Stimulated activated CD8-positive, alpha-beta memory T cell treated with anti-CD3 and anti-CD28 coated beads, Interleukin-12 subunit alpha, Interleukin-12 subunit beta, amount 100 ng/mL, for 24 hours (primary cell): ENCODE data around the gene CDS1.
"Not testable (repeated sequence)": the region's sequence is repeated elsewhere in the genome, so short reads cannot be mapped to it uniquely, and the experiment has no call there.

Source experiments
- DNase-seq: peaks from one replicate; pipeline ENCODE4 v3.0.0-alpha.2; 2020; ENCODE audit errors: extremely low read depth

The CDS1 gene

GRCh38 chr4:84611531-84611930, 28.6 kb downstream of the CDS1 start:
- no peak for DNase-seq

GRCh38 chr4:84614891-84615290, 32.0 kb downstream of the CDS1 start:
- DNase-seq: no peak

GRCh38 chr4:84615355-84615754, 32.4 kb downstream of the CDS1 start:
- no peak for DNase-seq

- no peak for DNase-seq
Measured at GRCh38 chr4:84622959-84623358, 40.0 kb downstream of the CDS1 start.

- no peak for DNase-seq
Measured at GRCh38 chr4:84623661-84624060, 40.7 kb downstream of the CDS1 start.

GRCh38 chr4:84626673-84627072, 43.7 kb downstream of the CDS1 start:
- no peak for DNase-seq

GRCh38 chr4:84631573-84631972, 48.6 kb downstream of the CDS1 start:
- no peak for DNase-seq

- no peak for DNase-seq
Measured at GRCh38 chr4:84632092-84632491, 49.2 kb downstream of the CDS1 start.

- DNase-seq: no peak
Measured at GRCh38 chr4:84634961-84635360, 52.0 kb downstream of the CDS1 start.

- no peak for DNase-seq
Measured at GRCh38 chr4:84638092-84638491, 55.2 kb downstream of the CDS1 start.

GRCh38 chr4:84639145-84639544, 56.2 kb downstream of the CDS1 start:
- DNase-seq: no peak

GRCh38 chr4:84644087-84644486, 61.2 kb downstream of the CDS1 start:
- no peak for DNase-seq

GRCh38 chr4:84647312-84647884, 64.5 kb downstream of the CDS1 start:
- DNase-seq: no peak

- DNase-seq: no peak
Measured at GRCh38 chr4:84648178-84648577, 65.3 kb downstream of the CDS1 start.

GRCh38 chr4:84648863-84649647, 66.1 kb downstream of the CDS1 start:
- no peak for DNase-seq

GRCh38 chr4:84651499-84651898, 68.6 kb downstream of the CDS1 start:
- no peak for DNase-seq

GRCh38 chr4:84652478-84652877, 69.6 kb downstream of the CDS1 start:
- no peak for DNase-seq

- no peak for DNase-seq
Measured at GRCh38 chr4:84660606-84661005, 77.7 kb downstream of the CDS1 start.

- DNase-seq: no peak
Measured at GRCh38 chr4:84661191-84661939, 78.4 kb downstream of the CDS1 start.

- DNase-seq: not testable (repeated sequence)
Measured at GRCh38 chr4:84664767-84665166, 81.8 kb downstream of the CDS1 start.

GRCh38 chr4:84666439-84666838, 83.5 kb downstream of the CDS1 start:
- DNase-seq: no peak

- DNase-seq: no peak
Measured at GRCh38 chr4:84669201-84669600, 86.3 kb downstream of the CDS1 start.

- no peak for DNase-seq
Measured at GRCh38 chr4:84672177-84672576, 89.2 kb downstream of the CDS1 start.
